Stimulated activated CD4-positive, alpha-beta T cell treated with anti-CD3 and anti-CD28 coated beads, TNF-alpha, amount 100 ng/mL, for 4 hours (primary cell): ENCODE data around the gene CNPY1.

Experiments used
- DNase-seq, 3 experiments: peaks; one replicate each; pipeline ENCODE4 v3.0.0-alpha.2; 2020; ENCODE audit warnings: low read depth in 3 of 3

The CNPY1 gene

GRCh38 chr7:155489862-155490696, 56.3 kb downstream of the CNPY1 start:
- DNase-seq = no peak

GRCh38 chr7:155489158-155489840, 57.1 kb downstream of the CNPY1 start:
- no peak for DNase-seq

- DNase-seq = no peak
Observed at GRCh38 chr7:155488483-155489127, 57.8 kb downstream of the CNPY1 start.

- DNase-seq = no peak
Observed at GRCh38 chr7:155487509-155488482, 58.6 kb downstream of the CNPY1 start.

GRCh38 chr7:155486783-155487508, 59.4 kb downstream of the CNPY1 start:
- no peak for DNase-seq

GRCh38 chr7:155484483-155485399, 61.6 kb downstream of the CNPY1 start:
- no peak for DNase-seq

- DNase-seq = no peak
Observed at GRCh38 chr7:155483868-155484325, 62.5 kb downstream of the CNPY1 start.

GRCh38 chr7:155483245-155483644, 63.1 kb downstream of the CNPY1 start:
- DNase-seq = no peak

GRCh38 chr7:155482511-155483183, 63.7 kb downstream of the CNPY1 start:
- DNase-seq = no peak

- DNase-seq = no peak
Observed at GRCh38 chr7:155481764-155482163, 64.6 kb downstream of the CNPY1 start.

- no peak for DNase-seq
Observed at GRCh38 chr7:155477476-155477875, 68.9 kb downstream of the CNPY1 start.

GRCh38 chr7:155471718-155472117, 74.6 kb downstream of the CNPY1 start:
- DNase-seq = no peak

GRCh38 chr7:155470686-155471638, 75.4 kb downstream of the CNPY1 start:
- no peak for DNase-seq

- DNase-seq = no peak
Observed at GRCh38 chr7:155470186-155470487, 76.2 kb downstream of the CNPY1 start.

- no peak for DNase-seq
Observed at GRCh38 chr7:155469311-155470185, 76.8 kb downstream of the CNPY1 start.

GRCh38 chr7:155468785-155469148, 77.6 kb downstream of the CNPY1 start:
- DNase-seq = no peak
